Mucosa of gallbladder (tissue), 1 donor: ENCODE results near the gene BCAP31. TPM values are rescaled to one million over a fixed set of nuclear protein-coding genes. Genes with fewer than 3 reads are reported as not detected.
"Not testable (repeated sequence)": the region's sequence is repeated elsewhere in the genome, so short reads cannot be mapped to it uniquely, and the experiment has no call there.

ENCODE experiments used
- DNase-seq: peaks from one replicate; pipeline ENCODE4 v3.0.0-alpha.2; 2020; ENCODE audit warnings: low spot score
- total RNA-seq: library from RNA; stranded (reverse); gene quantifications from one replicate; pipeline ENCODE4 v1.2.1, GENCODE V29; 2021
- donor health status: DM: no; HTN: no; CAD: no.

BCAP31 gene
- total RNA-seq, 1 donor from 2014 or later = 221 TPM

DNA sequence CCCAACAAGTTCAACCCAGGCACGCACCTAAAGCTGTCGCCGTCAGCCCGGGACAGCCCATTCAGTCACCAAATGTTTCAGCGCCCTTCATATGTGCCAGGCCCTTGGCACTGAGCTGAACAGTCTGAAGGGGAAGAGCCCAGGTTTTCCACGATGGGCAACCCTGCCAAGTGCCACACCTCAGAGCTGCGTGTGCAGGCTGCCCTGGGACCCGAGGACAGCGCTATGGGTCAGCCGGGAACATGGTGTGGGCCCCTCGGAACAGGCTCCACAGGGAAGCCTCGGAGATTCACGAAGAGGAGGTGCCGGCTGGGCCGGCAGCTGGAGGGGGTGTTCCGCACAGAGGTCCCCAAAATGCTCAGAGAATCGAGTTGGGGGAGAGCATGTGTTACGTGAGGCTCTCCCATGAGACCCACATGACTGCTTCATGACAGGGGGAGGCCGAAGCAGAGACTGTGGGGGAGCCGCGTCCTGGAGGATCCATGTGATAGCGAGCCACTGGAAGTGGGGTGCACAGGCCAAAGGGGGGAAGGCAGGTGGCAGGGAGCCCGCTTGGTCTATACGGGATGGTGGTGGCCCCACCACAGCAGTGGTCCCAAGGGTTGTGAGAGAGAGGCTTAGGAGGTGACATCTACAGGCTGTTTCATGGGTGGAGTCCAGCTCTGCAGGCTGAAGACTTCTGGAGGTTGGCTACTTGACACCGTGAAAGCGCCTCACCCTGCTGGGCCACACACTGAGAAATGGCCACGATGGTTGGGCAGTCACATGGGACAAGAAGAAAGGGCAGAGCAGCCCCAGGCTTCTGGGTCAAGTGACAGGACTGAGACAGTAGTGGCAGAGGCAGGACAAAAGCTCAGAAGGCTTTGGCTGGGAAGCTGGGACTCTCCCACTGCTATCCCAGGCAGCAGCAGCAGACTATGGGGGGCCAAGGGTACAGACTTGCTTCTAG is 14.2 kb downstream of the BCAP31 start:
- no peak for DNase-seq

DNA sequence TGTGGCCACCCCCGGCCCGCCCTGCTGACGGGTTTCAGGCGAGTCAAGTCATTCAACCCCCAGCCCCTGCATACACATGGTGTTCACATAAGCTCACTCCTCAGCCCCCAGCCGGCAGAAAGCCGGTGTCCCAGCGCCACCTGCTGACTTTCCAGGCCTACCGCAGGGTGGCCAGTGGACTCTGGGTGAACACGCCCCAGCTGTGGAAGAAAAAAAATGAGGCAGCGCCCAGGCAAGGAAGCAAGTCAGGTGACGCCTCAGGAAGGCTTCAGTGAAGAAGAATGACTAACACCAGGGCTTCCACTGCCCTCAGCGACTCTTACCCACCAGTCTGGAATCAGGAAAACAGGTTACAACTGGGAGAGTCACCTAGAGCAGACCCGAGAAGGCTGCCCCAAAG is 15.8 kb downstream of the BCAP31 start:
- peak; percentile 79 for DNase-seq

DNA sequence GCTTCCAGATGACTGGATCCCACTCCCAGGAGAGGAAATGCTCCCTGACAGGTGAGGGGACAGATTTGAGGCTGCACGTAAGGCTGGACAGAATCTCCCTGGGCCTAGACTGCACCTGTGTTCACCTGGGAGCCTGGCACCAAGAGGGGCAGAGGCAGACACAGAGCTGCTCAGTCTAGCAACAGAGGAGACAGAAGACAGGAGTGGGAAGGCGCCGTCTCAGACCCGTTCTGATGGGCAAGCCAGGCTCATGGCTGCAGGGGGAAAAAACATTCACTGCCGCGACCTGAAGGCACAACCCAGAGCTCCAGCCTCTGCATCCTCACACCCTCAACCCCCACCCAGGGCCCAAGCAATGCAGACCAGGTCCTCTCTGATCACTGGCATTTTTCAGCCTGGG is 16.8 kb downstream of the BCAP31 start:
- DNase-seq = no peak

DNA sequence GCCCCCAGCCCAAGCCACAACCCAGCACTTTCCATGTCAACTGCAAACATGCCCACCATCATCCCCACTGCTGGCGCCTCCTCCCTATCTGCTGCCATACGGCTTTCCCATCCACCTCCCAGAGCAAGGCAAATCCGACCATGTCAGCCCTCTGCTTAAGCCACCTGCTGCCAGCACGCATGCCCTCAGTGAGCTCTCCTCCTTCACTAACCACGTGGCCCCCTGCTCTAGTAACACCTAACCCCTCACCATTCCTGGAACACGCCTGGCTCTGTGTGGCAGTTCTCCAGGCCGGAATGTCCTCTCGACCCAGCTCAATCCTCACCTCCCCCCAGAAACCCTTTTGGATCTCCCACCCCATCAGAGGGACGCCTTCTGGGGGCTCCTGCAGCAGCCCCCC is 17.4 kb downstream of the BCAP31 start:
- no peak for DNase-seq

DNA sequence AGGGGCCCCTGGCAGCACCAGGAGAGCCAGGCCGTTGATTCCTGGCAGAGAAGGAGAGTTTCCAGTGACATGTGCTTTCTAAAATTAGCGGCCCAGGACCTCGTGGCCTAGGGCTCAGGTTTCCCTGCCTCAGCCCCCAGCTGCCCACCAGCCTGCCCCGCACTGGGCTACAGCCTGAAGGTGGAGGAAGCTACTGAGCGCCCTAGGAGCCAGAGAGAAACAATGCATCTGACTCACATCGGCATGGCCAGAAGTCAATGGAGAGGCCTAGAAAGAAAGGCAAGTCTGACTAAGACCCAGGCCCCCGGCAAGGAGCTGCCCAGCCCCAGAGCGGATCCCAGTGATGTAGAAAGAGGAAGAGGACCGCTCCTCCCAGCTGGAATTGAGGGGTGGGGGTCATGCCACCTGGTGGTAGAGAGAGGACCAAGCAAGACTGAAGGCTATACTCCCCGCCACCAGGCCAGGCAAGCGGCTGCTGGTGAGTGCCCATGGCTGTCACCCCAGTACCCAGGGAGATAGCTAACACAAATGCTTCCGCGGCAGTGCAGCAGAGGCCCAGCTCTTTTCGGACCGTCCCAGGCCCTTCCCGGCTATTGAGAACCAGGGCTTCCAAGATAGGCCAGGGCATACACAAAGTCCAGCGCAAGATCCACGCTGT is 18.7 kb downstream of the BCAP31 start:
- not testable (repeated sequence) for DNase-seq

DNA sequence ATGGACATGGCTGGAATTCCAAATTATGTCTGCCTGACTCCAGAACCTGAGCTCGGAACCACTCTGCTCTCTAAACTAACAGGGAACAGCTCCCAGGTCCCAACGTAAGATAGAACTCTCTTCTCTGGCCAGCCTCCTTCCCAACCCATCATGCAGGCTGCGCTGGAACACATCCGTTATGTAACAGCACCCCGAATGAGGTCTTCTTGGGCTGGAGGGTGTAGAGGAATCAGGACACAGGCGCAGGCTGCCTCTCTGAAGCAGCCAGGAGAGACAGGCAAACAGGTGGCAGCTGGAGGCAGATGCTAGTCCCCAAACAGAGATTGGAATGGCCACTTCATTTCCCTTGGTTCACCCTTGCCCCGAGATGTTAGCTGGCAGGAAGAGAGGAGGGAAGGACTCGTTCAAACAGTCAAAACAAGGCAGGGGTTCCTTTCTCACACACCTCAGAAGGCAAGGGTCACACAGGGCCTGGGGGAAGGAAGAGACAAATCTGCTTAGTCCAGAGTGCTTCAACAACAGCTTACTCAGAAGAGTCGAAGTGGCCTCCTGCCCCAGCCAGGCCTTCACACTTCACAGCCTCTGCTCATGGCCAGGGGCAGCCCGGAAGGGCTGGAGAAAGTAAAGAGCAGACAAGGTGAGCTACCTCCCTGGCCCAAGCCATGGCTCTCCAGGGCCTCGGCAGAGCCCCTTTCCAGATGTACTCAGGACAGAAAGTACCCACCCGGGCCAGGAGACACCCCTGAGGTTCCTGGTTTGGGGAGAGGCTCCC is 19.4 kb downstream of the BCAP31 start:
- not testable (repeated sequence) for DNase-seq

DNA sequence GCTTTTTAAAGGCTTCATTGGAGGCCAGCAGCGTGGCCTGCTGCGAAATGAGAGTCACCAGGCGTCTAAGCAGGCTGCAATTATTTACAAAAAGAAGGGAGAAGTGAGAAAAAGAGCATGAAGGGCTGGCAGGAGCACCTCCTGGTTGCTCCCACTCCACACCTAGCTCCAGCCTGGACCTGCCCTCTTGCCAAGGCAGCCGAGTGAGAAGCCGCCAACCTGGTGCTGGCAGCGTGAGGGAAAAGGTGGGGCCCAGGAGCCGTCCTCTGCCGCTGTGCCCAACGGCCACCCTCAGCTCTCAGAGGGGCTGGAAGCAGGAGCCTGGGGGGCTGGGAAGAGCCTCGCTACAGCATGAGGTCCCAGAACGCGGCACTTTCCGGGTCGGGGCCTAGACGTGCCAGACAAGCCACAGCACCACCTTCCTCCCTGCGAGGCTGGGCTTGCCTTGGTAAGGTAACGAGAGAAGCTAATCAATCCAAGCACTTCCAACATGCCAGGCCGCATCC is 20.1 kb downstream of the BCAP31 start:
- DNase-seq = no peak

DNA sequence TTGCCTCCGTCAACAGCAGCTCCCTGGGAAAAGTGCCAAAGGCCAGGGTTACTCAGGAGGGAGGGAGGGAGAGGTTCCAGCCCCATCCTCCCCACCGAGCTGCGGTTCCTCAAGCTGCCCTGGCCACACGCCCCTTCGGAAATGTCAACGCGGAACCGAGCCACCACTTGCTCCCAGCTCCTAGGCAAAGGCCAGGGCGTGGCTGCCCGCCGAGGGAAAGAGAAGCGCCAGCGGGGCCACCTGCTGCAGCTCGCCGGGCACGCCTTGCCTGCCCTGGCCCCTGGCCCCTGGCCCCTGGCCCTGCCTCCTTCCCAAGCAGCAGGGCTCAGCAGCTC is 21.2 kb downstream of the BCAP31 start:
- DNase-seq = no peak

DNA sequence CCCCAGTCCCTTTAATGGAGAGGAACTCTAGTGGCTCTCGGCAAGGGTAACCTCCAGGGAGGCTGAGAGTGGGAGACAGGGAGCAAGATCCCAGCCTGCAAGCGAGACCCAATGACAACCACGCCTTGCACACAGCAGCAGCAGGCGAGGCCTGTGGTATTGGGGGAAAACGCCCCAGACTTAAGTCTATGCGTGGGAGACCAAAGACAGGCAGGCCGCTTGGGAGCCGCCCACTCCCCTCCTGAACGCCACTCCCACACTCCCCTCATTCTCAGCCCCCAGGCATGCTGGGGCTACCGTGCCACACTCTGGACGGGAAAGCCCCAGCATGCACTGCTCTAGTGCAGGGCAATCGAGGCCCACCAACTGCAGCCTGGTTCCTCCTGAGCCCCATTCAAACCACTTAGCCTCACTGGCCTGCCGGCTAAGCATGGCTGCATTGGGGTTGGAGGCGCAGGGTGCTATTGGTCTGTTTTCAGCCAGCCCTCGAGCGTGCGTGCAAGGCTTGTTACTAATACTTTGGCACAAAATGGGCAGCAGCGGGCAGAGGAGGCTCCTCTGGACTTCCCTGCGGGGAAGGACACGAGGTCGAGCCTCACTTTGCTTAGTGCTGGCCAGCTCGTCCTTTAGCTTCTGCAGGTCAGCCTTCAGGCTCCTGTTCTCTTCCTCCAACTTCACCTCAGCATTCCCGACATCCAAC is 21.7 kb downstream of the BCAP31 start:
- DNase-seq = no peak

DNA sequence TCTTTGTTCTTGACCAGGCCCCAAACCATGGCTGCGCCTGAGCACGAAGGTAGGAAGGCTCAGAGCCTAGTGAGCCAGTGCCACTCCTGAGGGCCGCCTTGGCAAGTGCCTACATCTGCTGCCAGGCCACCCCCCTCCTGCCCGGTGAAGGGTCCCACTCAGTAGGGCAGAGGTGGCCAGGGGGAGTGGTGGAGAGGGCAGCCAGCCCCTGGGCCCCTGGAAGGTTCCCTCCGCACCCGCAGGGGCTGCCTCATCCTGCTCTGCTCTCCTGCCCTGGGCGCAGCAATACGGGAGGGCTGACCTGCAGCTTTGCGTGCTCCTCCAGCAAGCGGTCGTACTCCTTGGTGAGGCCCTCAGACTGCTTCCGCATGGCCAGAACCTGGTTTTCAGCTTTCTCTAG is 22.5 kb downstream of the BCAP31 start:
- DNase-seq = no peak

DNA sequence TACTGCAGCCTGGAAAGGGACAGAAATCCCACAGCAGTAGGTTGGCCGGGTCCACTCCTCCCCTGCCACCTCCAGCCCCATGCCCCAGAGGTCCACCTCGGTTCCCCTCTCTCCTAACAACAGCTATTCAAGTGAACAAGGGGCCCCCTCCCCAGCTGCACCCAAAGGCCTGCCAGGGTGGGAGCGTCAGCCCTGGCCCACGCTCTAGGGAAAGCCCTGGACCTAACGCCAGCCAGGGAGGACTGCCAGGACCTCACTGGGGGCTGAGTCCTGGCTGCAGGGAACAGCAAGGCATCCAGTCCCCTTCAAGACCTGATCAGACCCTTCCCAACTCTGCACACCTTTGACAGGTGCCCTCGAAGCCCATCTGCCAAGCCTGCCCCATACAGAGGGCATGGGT is 23.2 kb downstream of the BCAP31 start:
- no peak for DNase-seq

DNA sequence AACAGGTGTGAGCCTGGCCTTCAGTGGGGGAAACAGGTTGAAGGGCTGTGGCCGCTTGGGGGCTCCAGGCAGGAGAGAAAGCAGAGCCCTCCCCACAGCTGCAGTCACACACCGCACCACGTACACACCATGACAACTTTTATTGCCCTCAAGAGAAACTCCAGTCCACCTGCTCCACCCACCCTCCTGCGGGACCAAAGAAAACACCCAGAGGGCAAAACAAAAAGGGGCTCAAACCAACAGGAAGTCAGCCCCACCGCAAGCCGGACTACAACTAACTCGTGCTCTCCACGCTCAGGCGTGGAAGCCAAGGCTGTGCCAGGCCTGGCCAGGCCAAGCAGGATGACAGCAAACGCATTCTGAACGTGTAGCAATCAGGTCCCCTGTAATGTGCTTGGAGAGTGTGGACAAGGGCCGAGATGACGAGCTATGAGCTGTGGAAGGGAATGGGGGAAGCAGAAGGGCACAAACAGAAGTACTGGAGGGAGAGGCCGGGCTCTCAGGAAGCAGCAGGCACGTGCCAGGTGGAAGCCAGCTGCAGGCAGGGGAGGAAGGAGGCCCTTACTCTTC is 23.7 kb downstream of the BCAP31 start:
- no peak for DNase-seq

DNA sequence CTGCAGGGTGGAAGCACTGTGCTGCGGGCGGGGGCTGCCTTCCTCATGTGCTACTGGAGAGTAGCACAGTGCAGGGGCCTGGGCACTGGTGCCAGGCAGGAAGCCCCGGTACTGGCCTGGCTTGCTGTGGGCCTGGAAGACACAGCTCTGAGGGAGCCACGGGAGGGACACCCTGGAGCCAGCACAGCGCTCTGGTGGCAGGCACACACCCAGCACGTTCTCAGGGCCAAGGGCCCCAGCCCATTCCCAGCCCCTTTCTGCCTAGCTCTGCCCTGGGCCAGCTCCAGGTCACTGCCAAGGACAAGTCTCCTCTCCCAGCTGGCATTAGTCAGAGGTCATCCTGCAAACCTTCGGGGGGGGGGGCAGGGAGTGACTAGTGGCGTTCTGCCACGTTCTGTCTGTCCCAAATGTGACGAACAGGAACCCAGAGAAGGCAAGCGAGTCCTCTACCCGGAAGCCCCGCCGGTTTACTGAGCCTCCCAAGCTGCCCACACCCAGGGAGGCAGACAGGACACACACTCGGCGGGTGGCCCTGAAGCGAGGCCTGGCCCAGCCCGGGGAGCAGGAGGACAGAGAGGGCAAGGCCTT is 24.3 kb downstream of the BCAP31 start:
- DNase-seq = not testable (repeated sequence)

DNA sequence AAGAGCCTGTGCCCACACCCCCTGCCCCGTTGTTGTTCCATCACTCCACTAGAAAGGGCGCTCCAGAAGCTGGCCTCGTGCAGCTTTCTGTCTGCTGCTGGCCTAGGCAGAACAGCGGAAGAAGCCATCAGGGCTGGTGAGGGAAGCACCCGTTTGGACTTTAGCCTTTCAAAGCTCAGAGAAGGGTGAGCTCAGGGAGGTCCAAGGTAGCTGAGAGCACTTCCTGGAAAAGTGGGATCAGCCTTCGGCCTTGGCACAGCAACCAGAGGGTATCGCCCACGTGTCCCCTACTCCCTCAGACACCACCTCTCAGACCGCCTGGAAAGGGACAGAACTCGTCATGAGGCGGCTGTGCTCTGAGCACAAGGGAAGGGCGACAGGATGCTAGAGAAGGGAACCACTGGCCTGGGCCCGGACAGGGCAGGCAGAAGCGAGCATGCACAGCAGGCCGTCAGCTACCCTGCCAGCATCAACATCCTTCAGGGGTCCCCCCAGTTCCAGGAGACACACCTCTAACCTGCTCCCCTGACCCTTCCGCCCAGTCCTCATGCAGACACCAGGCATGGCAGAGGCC is 24.9 kb downstream of the BCAP31 start:
- DNase-seq = peak; percentile 52

DNA sequence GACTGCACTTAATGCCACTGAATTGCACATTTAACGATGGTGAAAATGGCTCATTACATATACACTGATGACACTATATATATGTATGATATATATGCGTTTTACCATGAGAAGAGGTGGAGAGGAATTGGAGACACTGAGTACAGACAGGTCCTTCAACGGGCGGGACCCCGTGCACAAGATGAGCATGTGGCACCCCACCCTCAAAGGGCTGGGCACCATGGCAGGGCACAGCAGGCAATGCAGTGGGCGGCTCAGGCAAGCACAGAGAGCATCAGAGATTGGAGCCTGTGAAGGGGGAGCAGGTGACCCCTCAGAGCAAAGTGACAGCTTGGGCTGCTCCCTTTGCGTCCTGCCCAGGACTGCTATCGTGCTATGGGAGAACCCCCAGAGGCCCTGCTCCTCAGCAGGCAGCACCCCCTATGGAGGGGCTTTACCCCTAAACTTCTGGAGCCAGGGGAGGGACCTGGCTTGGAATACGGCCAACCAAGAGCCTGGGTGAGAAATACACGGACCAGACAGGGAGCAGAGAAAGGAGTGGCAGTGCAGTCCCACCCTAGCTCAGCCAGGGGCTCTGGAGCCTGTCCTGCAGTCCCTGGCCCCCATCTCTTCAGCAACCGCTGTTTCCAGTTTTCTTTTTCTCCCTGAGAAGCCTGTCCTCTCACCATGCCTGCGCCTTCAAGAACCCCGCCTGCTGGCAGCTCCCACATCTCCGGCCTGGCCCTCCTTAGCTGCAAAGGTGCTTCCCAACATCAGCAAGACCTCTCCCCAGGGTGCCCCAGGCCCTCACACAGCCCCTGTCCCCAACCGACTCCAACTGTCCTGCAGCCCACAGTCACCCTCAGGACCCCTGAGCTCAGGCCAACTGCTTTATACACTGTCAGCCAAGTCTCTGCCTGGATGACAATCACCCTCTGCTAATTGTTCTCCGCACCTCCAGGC is 26.0 kb downstream of the BCAP31 start:
- no peak for DNase-seq

DNA sequence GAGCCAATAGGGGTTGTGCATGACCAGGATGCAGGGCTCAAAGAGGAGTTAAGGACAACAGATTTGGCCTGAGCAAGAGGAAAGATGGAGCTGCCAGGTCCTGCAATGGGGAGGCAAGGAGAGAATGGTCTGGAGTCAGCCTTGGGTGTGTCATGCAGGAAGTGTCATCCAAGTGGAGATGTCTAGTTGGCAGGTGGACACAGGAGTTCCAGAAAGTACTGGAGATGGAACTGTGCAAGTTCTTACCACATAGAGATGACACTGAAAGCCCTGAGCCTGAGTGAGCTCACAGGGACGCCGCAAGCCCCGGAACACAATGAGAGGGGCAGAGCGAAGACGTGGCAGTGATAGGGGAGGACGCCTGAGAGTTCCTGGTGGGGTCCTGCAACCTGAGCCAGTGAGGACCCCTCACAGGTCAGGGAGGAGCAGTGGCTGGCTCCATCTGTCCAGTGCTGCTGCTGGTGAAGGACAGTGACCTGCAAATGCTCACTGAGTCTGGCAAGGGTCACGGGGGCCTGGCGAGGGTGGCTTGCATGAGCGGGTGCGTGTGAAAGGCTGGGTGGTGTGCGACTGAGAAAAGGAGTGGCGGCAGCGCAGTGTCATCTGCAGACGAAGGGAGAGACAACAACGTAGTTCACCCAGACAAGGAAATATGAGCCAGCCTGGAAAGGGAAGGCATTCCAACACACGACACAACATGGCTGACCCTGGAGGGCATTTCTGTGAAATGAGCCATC is 27.0 kb downstream of the BCAP31 start:
- not testable (repeated sequence) for DNase-seq

DNA sequence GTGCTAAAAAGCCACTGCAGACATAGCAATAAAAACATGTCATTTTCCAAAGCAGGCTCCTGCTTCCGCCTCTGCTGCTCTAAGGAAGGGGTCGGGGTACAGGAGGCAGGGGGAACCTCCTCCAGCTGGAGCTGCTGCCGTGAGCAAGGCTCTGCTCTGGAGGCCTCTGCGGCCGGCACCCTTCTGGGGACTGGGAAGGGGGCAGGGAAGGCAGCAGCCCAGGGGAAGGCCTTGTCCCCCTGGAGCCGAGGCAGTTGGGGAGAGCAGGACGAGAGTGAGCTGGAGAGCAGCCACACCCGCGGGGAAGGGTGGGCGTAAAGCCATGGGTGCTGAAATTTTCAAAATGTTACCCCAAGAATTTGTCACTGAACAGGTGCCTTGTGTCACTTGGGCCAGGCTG is 27.6 kb downstream of the BCAP31 start:
- DNase-seq = not testable (repeated sequence)

DNA sequence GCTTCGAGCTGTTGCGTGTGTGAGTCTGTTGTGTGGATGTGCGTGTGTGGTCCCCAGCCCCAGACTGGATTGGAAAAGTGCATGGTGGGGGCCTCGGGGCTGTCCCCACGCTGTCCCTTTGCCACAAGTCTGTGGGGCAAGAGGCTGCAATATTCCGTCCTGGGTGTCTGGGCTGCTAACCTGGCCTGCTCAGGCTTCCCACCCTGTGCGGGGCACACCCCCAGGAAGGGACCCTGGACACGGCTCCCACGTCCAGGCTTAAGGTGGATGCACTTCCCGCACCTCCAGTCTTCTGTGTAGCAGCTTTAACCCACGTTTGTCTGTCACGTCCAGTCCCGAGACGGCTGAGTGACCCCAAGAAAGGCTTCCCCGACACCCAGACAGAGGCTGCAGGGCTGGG is 28.1 kb downstream of the BCAP31 start:
- no peak for DNase-seq
